ENCODE results near the gene COA7.

COA7 gene

GRCh38 chr1:52669696-52670095 lies 28.5 kb downstream of the COA7 start:
- no peak for DNase-seq (ENCODE audit: low read depth)

GRCh38 chr1:52668711-52669110 lies 29.4 kb downstream of the COA7 start:
- DNase-seq (ENCODE audit: low read depth) = no peak

GRCh38 chr1:52667984-52668383 lies 30.2 kb downstream of the COA7 start:
- no peak for DNase-seq (ENCODE audit: low read depth)

GRCh38 chr1:52667290-52667689 lies 30.9 kb downstream of the COA7 start:
- DNase-seq (ENCODE audit: low read depth) = no peak

- DNase-seq (ENCODE audit: low read depth) = no peak
Observed at GRCh38 chr1:52665006-52665941, 32.9 kb downstream of the COA7 start.

GRCh38 chr1:52663716-52664115 lies 34.4 kb downstream of the COA7 start:
- DNase-seq (ENCODE audit: low read depth) = no peak

GRCh38 chr1:52662645-52663313 lies 35.4 kb downstream of the COA7 start:
- no peak for DNase-seq (ENCODE audit: low read depth)

- DNase-seq (ENCODE audit: low read depth) = no peak
Observed at GRCh38 chr1:52660807-52661206, 37.3 kb downstream of the COA7 start.

- DNase-seq (ENCODE audit: low read depth) = no peak
Observed at GRCh38 chr1:52659851-52660596, 38.1 kb downstream of the COA7 start.

GRCh38 chr1:52659356-52659755 lies 38.8 kb downstream of the COA7 start:
- no peak for DNase-seq (ENCODE audit: low read depth)

GRCh38 chr1:52658795-52659194 lies 39.4 kb downstream of the COA7 start:
- DNase-seq (ENCODE audit: low read depth) = no peak

GRCh38 chr1:52657702-52658101 lies 40.4 kb downstream of the COA7 start:
- DNase-seq (ENCODE audit: low read depth) = no peak

GRCh38 chr1:52654063-52654462 lies 44.1 kb downstream of the COA7 start:
- no peak for DNase-seq (ENCODE audit: low read depth)

- no peak for DNase-seq (ENCODE audit: low read depth)
Observed at GRCh38 chr1:52653207-52653849, 44.8 kb downstream of the COA7 start.

- DNase-seq (ENCODE audit: low read depth) = no peak
Observed at GRCh38 chr1:52651904-52652303, 46.2 kb downstream of the COA7 start.

- DNase-seq (ENCODE audit: low read depth) = no peak
Observed at GRCh38 chr1:52645261-52645660, 52.9 kb downstream of the COA7 start.

GRCh38 chr1:52641307-52641706 lies 56.8 kb downstream of the COA7 start:
- DNase-seq (ENCODE audit: low read depth) = no peak

GRCh38 chr1:52640697-52641096 lies 57.5 kb downstream of the COA7 start:
- no peak for DNase-seq (ENCODE audit: low read depth)

GRCh38 chr1:52637946-52638345 lies 60.2 kb downstream of the COA7 start:
- no peak for DNase-seq (ENCODE audit: low read depth)

- DNase-seq (ENCODE audit: low read depth) = peak; percentile 51
Observed at GRCh38 chr1:52636721-52637695, 61.1 kb downstream of the COA7 start.

Measured in stimulated activated CD8-positive, alpha-beta memory T cell treated with anti-CD3 and anti-CD28 coated beads, Interleukin-15, amount 100 ng/mL, for 1 hour (primary cell).